Measurements from ENCODE around the gene CNDP2. TPM values are rescaled to one million over a fixed set of nuclear protein-coding genes. Genes with fewer than 3 reads are reported as not detected.

Gene CNDP2
- total and polyA plus RNA-seq, 12 donors: 49.7 to 159 (median 97.9) TPM

Other genes with a start within 250 kb of the CNDP2 start
- gene CYB5A, start 204.4 kb upstream of the CNDP2 start, total RNA-seq: 100 to 1,000 TPM in 6 of 9 donors, 10 to 100 TPM in 3; 70.8 to 286 (median 138) TPM
- 100 to 1,000 TPM in 1 of 3 donors, 10 to 100 TPM in 2; 62.0 to 207 (median 84.4) TPM for gene CYB5A, start 204.4 kb upstream of the CNDP2 start, polyA plus RNA-seq
- under 1 TPM in 1 of 9 donors, not detected in 8; under 0.01 TPM for gene C18orf63, start 180.5 kb upstream of the CNDP2 start, total RNA-seq
- gene C18orf63, start 180.5 kb upstream of the CNDP2 start, polyA plus RNA-seq: not detected
- under 1 TPM in 2 of 9 donors, not detected in 7; 0.22 to 0.37 TPM for gene DIPK1C, start 39.1 kb upstream of the CNDP2 start, total RNA-seq
- gene DIPK1C, start 39.1 kb upstream of the CNDP2 start, polyA plus RNA-seq: under 1 TPM in 1 of 3 donors, not detected in 2; 0.17 TPM
- not detected for gene CNDP1, start 38.1 kb downstream of the CNDP2 start, total RNA-seq
- gene CNDP1, start 38.1 kb downstream of the CNDP2 start, polyA plus RNA-seq: under 1 TPM in 2 of 3 donors, not detected in 1; 0.16 to 0.27 TPM
- 10 to 100 TPM in 5 of 9 donors, 1 to 10 TPM in 4; 6.9 to 20.2 (median 10.3) TPM for gene ZNF407, start 101.5 kb downstream of the CNDP2 start, total RNA-seq
- 1 to 10 TPM; 2.5 to 4.4 (median 4.2) TPM for gene ZNF407, start 101.5 kb downstream of the CNDP2 start, polyA plus RNA-seq

Data from adrenal gland (tissue), 12 donors.